Ramos (cell line): ENCODE measurements around the gene INPP5J.
"Not testable (repeated sequence)": the region's sequence is repeated elsewhere in the genome, so short reads cannot be mapped to it uniquely, and the experiment has no call there.

Experiments
- in situ Hi-C: fragments of 300-500 bp; cut with MboI; formaldehyde crosslinking; loops from one replicate; pipeline ENCODE4 v1.14.3; 2022; ENCODE audit warnings: low sequenced_read_pairs; ENCODE audit not compliant: unreplicated experiment

INPP5J gene

DNA sequence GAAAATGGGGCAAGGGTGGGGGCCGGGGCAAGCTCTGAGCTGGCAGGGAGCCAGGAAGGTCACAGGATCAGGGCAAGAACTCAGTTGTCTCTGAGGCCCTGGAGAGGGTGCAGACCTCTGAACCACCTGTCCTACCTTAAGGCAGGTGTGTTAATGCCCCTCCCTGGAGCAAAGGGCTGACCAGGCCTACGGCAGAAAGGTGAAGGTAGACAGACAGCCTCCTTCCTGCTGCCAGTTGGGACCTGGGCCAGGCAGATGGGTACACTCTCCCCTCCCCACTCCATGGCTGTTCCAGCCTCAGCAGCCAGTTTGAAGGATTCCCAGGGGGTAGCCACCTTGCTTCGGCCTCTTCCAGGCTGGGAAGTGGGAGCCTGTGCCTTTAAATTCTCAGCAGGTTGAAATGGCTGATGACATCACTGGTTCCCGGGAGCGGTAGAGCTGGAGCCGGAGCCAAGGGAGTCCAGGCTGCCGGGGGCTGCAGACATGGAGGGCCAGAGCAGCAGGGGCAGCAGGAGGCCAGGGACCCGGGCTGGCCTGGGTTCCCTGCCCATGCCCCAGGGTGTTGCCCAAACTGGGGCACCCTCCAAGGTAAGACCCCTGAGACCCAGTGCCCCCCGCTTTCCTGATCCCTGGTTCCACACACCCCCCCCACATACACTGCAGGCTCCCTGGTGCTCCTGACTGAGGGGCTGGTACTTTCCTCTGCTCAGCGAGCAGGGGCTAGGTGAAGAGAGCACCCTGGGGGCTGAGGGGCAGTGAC, at the start of gene INPP5J:
TSS of gene INPP5J (plus strand) at position 435 of the 760 bp plus-strand sequence. CDS start at position 484, 49 bp downstream.
- in situ Hi-C loops: no loop called here

- in situ Hi-C loops: not testable (repeated sequence)
Observed at GRCh38 chr22:31073125-31073524, 49.6 kb upstream of the INPP5J start.

GRCh38 chr22:31073545-31074145, 49.1 kb upstream of the INPP5J start:
- in situ Hi-C loops: not testable (repeated sequence)

- in situ Hi-C loops: no loop called here
Observed at GRCh38 chr22:31075961-31076360, 46.8 kb upstream of the INPP5J start.

DNA sequence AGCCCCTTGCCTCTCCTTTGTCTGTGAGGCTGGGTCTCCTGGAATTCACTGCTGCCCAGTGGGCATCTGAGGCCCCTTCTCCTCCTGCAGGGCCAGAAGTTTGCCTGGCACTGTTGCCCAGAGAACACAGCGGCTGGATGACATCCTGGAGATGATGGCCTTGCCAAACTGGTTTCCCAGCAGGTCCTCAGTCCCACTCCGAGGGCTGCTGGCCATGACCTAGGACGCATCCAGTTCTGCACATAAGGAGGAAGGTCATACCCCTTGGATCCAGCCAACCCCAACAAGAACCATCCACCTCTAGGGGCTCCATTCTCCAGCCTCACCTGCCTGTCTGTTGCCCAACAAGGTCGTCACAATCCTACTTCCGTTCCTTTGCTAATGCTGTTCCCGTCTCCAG, 45.1 kb upstream of the INPP5J start:
- in situ Hi-C loops: no loop called here

DNA sequence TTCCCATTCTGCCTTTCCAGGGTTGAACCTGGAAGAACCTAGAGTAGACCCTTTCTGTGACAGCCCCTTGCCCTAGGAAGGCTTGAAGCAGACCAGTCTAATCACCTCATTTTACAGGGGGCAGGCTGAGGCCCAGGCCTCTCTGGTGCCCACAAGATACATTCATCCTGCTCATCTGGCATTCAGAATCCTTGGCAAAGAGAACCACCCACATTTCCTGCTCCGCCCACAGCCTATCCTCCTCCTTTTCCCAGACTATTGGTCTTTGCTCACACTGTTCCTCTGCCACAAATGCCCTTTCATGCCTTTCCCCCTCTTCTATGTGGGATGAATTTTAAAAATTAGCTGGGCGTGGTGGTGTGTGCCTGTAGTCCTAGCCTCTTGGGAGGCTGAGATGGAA, 44.4 kb upstream of the INPP5J start:
- in situ Hi-C loops: not testable (repeated sequence)

DNA sequence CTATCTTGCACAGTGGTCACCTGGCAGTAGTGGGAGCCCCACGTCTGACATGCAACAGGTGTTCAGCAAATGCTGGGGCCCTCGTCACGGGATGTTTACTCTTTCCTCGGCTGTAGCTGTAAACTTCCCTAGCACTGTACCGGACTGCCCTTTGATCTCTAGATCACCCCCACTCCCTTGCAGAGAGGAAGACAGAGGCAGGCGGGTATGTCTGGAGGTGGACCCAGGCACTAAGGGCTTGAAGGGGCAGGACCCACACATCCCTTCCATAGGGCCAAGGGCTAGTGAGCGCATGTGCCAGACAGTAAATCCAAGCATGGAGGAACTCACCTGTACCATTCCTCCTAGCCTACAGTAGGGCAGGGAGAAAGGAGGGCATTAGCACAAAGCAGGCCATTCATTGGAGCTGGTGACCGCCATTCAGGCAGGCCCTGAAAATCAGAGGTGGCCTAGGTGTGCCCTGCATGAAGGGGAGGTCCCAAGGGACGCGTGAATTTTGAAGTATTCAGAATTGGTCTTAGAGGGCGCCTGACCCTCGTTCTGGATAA, 43.6 kb upstream of the INPP5J start:
- in situ Hi-C loops: no loop called here

DNA sequence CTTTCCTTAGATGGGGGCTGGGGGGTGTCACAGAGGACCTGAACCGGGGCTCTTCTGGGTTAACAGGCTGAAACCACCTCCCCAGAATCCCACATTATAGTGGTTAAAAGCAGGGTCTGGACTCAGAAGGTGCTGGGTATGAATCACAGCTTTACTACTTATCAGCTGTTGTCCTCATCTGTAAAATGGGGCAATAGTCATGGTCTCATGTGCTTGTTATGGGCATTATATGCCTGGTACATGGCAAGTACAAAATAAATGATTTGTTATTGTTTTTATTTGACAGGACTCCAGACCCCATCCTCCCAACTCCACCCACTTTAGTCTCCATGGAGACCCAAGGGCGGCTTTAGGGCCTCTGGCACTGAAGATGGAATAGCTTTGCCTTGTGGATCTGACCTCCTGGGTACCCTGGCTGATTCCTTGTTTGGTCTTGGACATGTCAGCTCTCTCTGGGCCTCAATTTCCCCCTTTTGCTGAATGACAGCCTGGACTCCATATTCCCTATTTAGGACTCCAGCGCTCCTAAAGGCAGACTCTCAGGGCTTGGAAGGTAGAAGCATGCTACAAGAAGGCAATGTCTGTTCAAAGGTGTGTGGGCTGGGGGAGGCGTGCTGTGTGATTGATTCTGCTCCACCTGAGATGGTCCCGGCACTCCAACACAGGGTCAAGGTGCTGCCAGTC, 42.5 kb upstream of the INPP5J start:
- in situ Hi-C loops: loop anchor here (10.0 kb wide), 1 partner anchor 316 kb away; no protein-coding TSS in a partner anchor

DNA sequence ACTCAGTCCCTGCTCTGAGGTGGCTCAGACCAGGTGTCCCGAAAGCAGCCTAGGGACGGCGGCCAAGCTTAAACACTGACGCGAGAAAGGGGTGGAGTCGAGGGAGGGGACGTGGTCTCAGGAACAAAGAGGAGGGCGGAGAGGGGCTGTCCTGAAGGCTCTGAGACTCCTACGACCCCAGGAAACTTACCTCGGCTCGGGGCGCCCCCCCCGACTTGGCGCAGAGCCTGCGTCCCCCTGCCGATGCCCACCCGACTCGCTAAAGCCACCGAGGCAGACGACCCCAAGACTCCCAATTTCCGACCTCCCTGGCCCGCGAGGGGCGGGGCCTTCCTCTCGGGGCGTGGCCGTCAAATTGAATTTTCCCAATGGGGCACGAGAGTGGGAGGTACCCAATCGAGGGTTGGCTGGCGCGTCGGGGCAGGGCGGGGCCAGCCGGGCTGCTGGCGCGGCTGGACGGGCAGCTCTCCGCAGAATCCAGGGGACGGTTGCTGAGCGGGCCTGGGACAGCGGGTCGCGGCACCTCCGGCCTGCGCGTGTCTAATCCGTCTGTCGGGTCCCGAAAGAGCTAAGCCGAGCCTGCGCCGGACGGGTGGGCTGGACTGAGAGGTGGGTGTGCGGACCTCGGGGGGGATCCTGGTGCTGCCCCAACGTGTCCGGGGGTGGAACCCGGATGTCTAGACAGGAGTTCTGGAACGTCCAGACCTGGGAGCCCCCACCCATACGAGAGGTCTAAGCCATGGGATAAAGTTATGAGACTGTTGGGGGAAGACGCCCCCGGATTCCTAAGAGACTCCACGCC, 41.7 kb upstream of the INPP5J start, which contains the start of gene SMTN:
TSS of gene SMTN (plus strand) at position 471 of the 802 bp plus-strand sequence. CDS start 1,941 bp downstream, outside the sequence.
- in situ Hi-C loops: loop anchor here (10.0 kb wide), 1 partner anchor 316 kb away; no protein-coding TSS in a partner anchor

DNA sequence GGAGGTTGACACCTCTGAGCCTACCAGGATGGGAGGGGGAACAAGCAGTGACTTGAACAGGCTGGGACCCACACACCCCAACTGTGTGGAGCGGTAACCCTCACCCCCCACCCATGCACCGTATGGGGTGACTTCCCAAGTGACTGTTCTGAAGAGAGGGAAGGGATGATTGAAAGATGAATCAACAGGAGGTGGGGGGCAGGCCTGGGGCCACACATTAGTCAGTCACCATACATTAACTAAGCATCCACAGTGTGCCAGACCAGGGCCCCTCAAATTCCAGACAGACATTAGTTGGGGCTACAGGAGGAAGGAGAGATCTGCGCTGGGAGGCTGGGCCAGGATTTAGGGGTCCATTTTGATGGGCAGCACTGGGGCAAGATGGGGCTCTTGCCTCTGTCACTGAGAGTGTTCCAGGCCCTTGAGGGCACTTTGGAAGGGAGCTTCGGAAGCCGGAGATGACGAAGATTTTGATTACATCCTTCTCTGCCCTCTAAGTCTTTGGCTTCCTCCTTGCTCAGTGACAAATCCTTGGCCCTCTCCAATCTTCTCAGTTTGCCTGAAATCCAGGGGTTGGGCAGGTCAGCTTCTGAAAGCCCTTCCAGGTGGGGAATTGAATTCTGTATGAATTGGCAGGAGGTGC, 40.7 kb upstream of the INPP5J start:
- in situ Hi-C loops: loop anchor here (10.0 kb wide), 1 partner anchor 317 kb away; no protein-coding TSS in a partner anchor

- in situ Hi-C loops: loop anchor here (10.0 kb wide), 1 partner anchor 318 kb away; no protein-coding TSS in a partner anchor
Observed at GRCh38 chr22:31082606-31083376, 40.0 kb upstream of the INPP5J start.

DNA sequence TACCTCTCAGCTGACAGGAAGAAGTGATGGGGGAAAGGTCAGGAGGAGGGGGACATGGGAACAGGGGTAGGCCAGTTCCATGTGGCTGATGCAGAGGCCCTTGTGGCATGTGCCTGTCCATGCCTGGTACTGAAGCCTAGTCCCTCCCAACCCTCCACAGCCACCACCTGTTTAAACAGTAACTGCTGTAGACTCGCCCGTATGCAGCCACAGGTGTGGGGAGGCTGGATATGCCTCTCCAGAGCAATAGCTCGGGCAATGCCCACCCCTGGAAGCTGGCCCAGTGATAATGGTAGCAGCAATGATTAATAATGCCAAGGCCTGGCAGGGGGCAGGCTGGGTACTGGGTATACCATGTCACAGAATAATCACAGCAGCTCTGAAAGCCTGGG, 39.4 kb upstream of the INPP5J start:
- in situ Hi-C loops: loop anchor here (10.0 kb wide), 1 partner anchor 319 kb away; no protein-coding TSS in a partner anchor

DNA sequence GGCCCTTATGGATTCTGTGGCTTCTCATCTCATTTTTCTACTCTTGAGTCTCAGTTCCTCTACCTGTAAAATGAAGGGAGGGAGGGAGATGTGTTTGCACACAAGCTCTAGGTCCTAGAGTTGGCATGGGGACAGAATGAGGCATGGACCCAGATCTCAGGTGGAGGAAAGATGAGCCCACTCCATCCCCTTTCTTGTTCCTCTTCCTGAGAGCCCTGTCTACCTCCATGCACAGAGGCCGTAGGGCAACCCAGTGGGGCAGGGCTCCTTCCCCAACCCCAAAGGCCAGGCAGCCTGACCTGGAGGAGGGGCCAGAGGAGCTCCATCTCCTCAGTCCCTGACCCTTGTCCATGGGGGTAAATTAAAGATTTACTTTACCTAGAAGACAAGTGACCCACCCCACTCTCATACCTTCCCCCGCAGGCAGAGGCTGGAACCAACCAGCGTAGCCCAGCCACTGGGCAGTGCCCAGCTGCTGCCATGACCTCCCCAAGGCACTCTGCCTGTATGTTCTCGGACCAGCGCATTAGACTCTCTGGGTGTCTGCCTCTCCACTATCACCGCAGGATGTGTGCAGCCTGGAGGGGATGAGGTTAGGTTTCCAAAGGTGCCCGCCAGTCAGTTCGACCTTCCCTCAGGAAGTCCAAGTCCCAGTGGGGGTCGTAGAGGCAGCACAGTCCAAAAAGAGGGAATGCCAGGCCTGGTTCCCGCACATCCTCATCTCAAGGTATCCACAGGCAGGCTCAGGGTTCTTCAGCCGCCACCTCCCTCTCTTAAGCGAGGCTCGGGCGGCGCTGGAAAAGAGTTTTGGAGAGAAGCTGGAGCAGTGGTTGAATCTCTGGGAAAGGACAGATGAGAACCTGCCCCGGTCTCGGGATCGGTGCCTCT, 38.6 kb upstream of the INPP5J start:
- in situ Hi-C loops: loop anchor here (10.0 kb wide), 1 partner anchor 319 kb away; no protein-coding TSS in a partner anchor

- in situ Hi-C loops: loop anchor here (10.0 kb wide), 1 partner anchor 320 kb away; no protein-coding TSS in a partner anchor
Observed at GRCh38 chr22:31084811-31085492, 37.8 kb upstream of the INPP5J start.

GRCh38 chr22:31085493-31085824, 37.3 kb upstream of the INPP5J start:
- in situ Hi-C loops: loop anchor here (10.0 kb wide), 1 partner anchor 321 kb away; no protein-coding TSS in a partner anchor

GRCh38 chr22:31085928-31086327, 36.8 kb upstream of the INPP5J start:
- in situ Hi-C loops: loop anchor here (10.0 kb wide), 1 partner anchor 321 kb away; no protein-coding TSS in a partner anchor
